Measurements from ENCODE around the gene ABO.

- TF ChIP-seq GATA3 (IDR thresholded peaks at IDR 0.05; ENCODE audit: low read depth, low read length) (no peak), GATA2 (IDR thresholded peaks at IDR 0.05; ENCODE audit: low read depth, low read length) (no peak)
These were observed 19.4 kb downstream of the ABO start for GRCh38 chr9:133255371-133256135.

Measured in SH-SY5Y (cell line).